Measurements from ENCODE around the gene CCSER1.

The CCSER1 gene

GRCh38 chr4:90570615-90571014 lies 443.4 kb downstream of the CCSER1 start:
- TF ChIP-seq, protein P1, sequence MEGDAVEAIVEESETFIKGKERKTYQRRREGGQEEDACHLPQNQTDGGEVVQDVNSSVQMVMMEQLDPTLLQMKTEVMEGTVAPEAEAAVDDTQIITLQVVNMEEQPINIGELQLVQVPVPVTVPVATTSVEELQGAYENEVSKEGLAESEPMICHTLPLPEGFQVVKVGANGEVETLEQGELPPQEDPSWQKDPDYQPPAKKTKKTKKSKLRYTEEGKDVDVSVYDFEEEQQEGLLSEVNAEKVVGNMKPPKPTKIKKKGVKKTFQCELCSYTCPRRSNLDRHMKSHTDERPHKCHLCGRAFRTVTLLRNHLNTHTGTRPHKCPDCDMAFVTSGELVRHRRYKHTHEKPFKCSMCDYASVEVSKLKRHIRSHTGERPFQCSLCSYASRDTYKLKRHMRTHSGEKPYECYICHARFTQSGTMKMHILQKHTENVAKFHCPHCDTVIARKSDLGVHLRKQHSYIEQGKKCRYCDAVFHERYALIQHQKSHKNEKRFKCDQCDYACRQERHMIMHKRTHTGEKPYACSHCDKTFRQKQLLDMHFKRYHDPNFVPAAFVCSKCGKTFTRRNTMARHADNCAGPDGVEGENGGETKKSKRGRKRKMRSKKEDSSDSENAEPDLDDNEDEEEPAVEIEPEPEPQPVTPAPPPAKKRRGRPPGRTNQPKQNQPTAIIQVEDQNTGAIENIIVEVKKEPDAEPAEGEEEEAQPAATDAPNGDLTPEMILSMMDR (IDR thresholded peaks at IDR 0.05; ENCODE audit: borderline replicate concordance, control extremely low read depth, extremely low read depth, insufficient read depth, missing control alignments), result no peak
- in situ Hi-C loops (cut with MboI; ENCODE audit: low sequenced_read_pairs, unreplicated experiment), result no loop called here
- no peak for DNase-seq (ENCODE audit: low spot score)

DNA sequence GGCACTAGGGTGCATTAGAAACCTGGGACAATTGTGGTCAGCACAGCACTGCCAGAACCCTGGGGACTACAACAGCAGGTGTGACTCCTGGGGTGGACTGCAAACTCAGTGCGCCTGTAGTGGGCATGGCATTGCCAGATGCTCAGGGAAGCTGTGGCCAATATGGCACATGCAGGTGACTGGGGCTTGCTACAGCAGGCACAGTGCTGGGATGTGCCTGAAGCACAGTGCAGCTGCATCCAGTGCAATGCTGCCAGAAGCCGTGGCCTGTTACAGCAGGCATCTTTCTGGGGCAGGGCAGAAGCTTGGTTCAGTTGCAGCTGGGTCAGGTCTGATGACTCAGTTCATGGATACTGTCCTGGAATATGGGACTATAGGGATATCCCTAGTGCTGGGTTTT lies 445.8 kb downstream of the CCSER1 start:
- TF ChIP-seq, protein P1 (IDR thresholded peaks at IDR 0.05; ENCODE audit: borderline replicate concordance, control extremely low read depth, extremely low read depth, insufficient read depth, missing control alignments), result no peak
- in situ Hi-C loops (cut with MboI; ENCODE audit: low sequenced_read_pairs, unreplicated experiment), result no loop called here

GRCh38 chr4:90575371-90575770 lies 448.2 kb downstream of the CCSER1 start:
- in situ Hi-C loops (cut with MboI; ENCODE audit: low sequenced_read_pairs, unreplicated experiment), result no loop called here

More for the DNA sequence above, 445.8 kb downstream of the CCSER1 start:
- no peak for DNase-seq (ENCODE audit: low spot score)

DNA sequence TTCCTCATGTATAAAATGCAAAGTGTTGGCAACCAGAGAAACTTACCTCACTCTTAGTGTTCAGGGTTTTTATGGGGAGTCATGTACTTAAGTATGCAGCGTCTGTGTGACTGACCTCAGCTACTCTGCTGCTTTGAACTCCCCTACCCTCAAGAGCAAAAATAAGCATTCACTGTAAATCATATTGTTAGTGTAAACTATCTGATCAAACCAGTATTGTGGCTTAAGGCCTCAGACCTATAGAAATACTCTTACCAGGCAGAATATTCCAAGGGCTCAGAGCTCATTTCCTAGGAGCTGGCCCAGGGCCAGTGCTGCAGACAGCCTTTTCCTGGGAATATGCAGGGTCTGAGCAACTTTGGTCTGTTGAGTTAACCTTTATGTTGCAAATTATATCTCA lies 453.1 kb downstream of the CCSER1 start:
- TF ChIP-seq, protein P1 (IDR thresholded peaks at IDR 0.05; ENCODE audit: borderline replicate concordance, control extremely low read depth, extremely low read depth, insufficient read depth, missing control alignments), result no peak
- in situ Hi-C loops (cut with MboI; ENCODE audit: low sequenced_read_pairs, unreplicated experiment), result no loop called here
- DNase-seq (ENCODE audit: low spot score), result no peak

More at GRCh38 chr4:90575371-90575770, 448.2 kb downstream of the CCSER1 start:
- TF ChIP-seq, protein P1 (IDR thresholded peaks at IDR 0.05; ENCODE audit: borderline replicate concordance, control extremely low read depth, extremely low read depth, insufficient read depth, missing control alignments), result no peak
- DNase-seq (ENCODE audit: low spot score), result no peak

DNA sequence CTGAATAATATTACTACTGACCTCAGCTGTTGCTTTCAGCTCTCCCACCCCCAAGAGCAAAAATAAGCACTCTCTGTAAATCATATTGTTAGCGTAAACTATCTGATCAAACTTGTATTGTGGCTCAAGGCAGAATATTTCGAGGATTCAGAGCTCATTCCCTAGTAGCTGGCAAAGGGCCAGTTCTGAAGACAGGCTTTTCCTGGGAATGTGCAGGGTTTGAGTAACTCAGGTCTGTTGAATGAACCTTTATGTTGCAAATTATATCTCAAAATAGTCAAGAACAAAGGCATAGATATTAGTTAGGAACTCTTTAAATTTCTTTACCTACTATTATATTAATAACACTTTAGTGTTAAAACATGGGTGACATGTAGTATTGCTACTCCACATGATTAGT lies 454.9 kb downstream of the CCSER1 start:
- in situ Hi-C loops (cut with MboI; ENCODE audit: low sequenced_read_pairs, unreplicated experiment), result no loop called here
- TF ChIP-seq, protein P1 (IDR thresholded peaks at IDR 0.05; ENCODE audit: borderline replicate concordance, control extremely low read depth, extremely low read depth, insufficient read depth, missing control alignments), result no peak
- no peak for DNase-seq (ENCODE audit: low spot score)

DNA sequence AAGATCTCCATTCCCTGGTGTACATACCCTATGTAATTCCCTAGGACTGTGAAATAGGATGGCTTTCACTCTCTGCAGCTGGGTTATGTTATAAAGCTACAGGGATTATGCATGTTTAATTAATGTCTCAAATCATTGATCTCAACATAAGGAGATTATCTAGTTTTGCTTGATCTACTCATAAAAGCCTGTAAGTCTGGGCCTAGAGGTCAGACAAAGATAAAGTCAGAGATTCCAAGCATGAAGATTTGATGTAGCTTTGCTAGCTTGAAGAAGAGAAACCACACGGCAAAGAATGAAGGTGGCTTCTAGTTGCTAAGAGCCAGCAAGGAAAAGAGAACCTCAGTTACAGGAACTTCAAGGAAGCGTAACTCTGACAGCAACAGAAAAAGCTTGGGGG lies 456.9 kb downstream of the CCSER1 start:
- no peak for DNase-seq (ENCODE audit: low spot score)
- in situ Hi-C loops (cut with MboI; ENCODE audit: low sequenced_read_pairs, unreplicated experiment), result no loop called here
- TF ChIP-seq, protein P1 (IDR thresholded peaks at IDR 0.05; ENCODE audit: borderline replicate concordance, control extremely low read depth, extremely low read depth, insufficient read depth, missing control alignments), result no peak

GRCh38 chr4:90585961-90586360 lies 458.8 kb downstream of the CCSER1 start:
- in situ Hi-C loops (cut with MboI; ENCODE audit: low sequenced_read_pairs, unreplicated experiment), result no loop called here
- TF ChIP-seq, protein P1 (IDR thresholded peaks at IDR 0.05; ENCODE audit: borderline replicate concordance, control extremely low read depth, extremely low read depth, insufficient read depth, missing control alignments), result no peak
- no peak for DNase-seq (ENCODE audit: low spot score)

All from GM13976 (cell line).